Measurements from ENCODE around the gene SPOCK2. TPM values are rescaled to one million over a fixed set of nuclear protein-coding genes. Genes with fewer than 3 reads are reported as not detected.
A peak's percentile ranks its signal among the peaks of the same experiment; 100 is the strongest.

Gene SPOCK2
- total RNA-seq, 4 donors from 2014 or later: 2.6 to 8.1 (median 5.0) TPM

DNA sequence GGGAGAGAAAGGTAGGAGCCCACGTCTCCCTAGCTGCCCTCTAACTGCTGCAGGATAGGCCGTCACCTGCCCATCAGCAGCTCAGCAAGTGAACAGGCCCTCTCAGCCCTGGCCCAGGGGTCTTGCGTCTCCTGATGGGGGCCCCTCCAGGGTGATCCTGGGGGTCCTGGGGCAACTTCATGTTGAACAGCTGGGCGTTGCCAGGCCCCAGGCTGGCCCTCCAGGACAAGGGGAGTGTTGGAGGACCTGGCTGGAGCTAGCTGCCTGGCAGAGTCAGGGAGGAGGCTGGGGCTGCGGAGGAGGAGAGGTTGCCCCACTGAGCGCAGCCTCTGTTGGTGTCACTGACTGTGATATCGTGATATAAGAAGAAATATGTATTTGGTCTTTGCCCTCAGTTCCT, 34.7 kb downstream of the SPOCK2 start:
- H3K4me1 ChIP-seq: peaks cover 0 to 16% (median 11%) of the 10 kb centered on the region in 3 donors
- 93 to 94% methylated on average over 5 of the region's 7 CpGs for WGBS, 2 donors
- no peak overlapping the region for H3K27ac ChIP-seq
- no peak for DNase-seq
- H3K36me3 ChIP-seq: no peaks in the 10 kb centered on the region
- H3K9me3 ChIP-seq: no peaks in the 10 kb centered on the region
- TF ChIP-seq POLR2A (IDR thresholded peaks at IDR 0.05): no peak
- TF ChIP-seq, protein P1, sequence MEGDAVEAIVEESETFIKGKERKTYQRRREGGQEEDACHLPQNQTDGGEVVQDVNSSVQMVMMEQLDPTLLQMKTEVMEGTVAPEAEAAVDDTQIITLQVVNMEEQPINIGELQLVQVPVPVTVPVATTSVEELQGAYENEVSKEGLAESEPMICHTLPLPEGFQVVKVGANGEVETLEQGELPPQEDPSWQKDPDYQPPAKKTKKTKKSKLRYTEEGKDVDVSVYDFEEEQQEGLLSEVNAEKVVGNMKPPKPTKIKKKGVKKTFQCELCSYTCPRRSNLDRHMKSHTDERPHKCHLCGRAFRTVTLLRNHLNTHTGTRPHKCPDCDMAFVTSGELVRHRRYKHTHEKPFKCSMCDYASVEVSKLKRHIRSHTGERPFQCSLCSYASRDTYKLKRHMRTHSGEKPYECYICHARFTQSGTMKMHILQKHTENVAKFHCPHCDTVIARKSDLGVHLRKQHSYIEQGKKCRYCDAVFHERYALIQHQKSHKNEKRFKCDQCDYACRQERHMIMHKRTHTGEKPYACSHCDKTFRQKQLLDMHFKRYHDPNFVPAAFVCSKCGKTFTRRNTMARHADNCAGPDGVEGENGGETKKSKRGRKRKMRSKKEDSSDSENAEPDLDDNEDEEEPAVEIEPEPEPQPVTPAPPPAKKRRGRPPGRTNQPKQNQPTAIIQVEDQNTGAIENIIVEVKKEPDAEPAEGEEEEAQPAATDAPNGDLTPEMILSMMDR (IDR thresholded peaks at IDR 0.05): no peak
- no peak overlapping the region for H3K4me3 ChIP-seq
- intact Hi-C loops (cut with DNase I): no loop called here
- H3K27me3 ChIP-seq: no peaks in the 10 kb centered on the region

DNA sequence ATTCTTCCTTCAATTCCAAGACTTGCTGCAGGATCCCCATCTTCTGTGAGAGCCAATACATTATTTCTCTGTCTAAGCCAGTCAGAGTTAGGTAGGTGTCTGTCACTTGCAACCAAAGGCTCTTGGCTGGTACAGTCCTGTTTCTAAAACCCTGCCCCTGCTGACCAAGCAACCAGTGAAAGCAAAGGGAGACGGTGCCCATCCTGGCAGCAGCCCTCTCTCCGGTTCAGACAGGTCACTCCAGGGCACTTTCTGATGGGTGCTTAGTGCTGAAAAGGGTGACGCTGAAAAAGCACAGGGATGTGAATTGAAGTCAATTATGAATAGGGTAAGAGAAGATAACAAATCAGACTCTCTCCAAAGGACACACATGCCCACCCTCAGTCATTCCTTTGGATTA, 37.5 kb downstream of the SPOCK2 start:
- no peaks in the 10 kb centered on the region for H3K36me3 ChIP-seq
- intact Hi-C loops (cut with DNase I): no loop called here
- H3K27me3 ChIP-seq: no peaks in the 10 kb centered on the region

DNA sequence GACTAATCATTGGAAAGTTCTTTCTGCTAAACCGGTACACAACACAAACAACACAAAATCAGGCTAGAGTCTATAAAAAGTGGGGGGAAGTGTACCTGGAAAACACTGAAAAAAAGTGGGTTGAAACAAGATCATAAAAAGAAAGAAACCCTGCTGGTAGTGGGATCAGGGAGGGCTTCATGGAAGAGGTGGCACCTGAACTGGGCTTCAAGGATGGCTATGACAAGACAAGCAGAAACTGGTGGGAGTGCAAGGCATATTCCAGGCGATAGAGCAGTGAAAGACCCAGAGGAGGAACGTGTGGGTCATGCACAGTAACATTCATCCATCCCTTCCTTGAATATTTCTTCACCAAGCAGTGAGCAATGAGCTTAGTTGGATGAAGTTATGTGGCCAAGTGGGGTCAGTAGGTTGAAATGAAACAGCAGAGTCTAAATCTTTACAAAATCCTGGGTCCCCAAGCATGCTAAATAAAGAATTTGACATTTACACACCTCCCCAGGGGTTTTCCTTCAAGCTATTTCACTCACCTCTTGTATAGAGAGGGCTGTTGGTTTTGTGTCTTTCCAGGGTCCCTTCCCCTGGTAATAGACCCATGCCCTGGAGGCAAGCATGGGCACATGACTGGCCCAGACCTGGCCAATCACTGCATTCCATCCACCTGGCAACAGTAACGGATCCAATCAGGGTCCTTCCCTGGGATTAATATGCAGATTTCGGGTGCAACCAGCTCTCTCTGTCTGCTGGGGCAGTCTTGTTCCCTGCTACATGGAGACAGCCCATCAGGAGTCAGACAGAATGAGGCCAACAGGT, 38.2 kb downstream of the SPOCK2 start:
- TF ChIP-seq, protein P1 (IDR thresholded peaks at IDR 0.05): no peak
- TF ChIP-seq POLR2A (IDR thresholded peaks at IDR 0.05): no peak

More for the DNA sequence above, 37.5 kb downstream of the SPOCK2 start:
- H3K4me1 ChIP-seq: peaks cover 0 to 6% (median 0%) of the 10 kb centered on the region in 3 donors
- H3K9me3 ChIP-seq: no peaks in the 10 kb centered on the region
- no peak for DNase-seq
- no peak overlapping the region for H3K4me3 ChIP-seq
- no peak overlapping the region for H3K27ac ChIP-seq
- TF ChIP-seq, protein P1 (IDR thresholded peaks at IDR 0.05): no peak
- no peak for TF ChIP-seq POLR2A (IDR thresholded peaks at IDR 0.05)
- WGBS, 2 donors: 52 to 57% methylated on average over 3 of the region's 3 CpGs

DNA sequence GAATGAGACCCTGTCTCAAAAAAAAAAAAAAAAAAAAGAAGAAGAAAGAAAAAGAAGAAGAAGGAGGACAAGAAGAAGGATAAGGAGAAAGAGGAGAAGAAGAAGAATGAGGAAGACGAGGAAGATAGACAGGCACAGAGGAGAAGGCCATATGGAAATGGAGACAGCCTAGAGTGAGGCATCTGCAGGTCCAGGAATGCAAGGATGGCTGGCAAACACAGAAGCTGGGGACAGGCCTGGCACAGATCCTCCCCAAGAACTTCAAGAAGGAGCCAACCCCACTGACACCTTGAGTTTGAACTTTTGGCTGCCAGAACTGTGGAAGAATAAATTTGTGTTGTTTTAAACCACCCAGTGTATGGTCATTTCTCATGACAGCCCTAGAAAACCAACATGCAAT, 38.9 kb downstream of the SPOCK2 start:
- peaks cover 4 to 20% (median 5%) of the 10 kb centered on the region in 3 donors for H3K4me1 ChIP-seq
- TF ChIP-seq, protein P1 (IDR thresholded peaks at IDR 0.05): no peak
- TF ChIP-seq POLR2A (IDR thresholded peaks at IDR 0.05): no peak
- no peaks in the 10 kb centered on the region for H3K36me3 ChIP-seq
- no peaks in the 10 kb centered on the region for H3K9me3 ChIP-seq
- 75 to 89% methylated on average over 1 of the region's 1 CpG for WGBS, 2 donors
- no peak overlapping the region for H3K4me3 ChIP-seq
- H3K27ac ChIP-seq: no peak overlapping the region
- intact Hi-C loops (cut with DNase I): loop anchor here (5.0 kb wide), 3 partner anchors 92 to 173 kb away; no protein-coding TSS in a partner anchor
- no peaks in the 10 kb centered on the region for H3K27me3 ChIP-seq
- no peak for DNase-seq

More for the DNA sequence above, 38.2 kb downstream of the SPOCK2 start:
- H3K4me1 ChIP-seq: peaks cover 0 to 13% (median under 1%) of the 10 kb centered on the region in 3 donors
- H3K27ac ChIP-seq: no peak overlapping the region
- DNase-seq: no peak
- H3K4me3 ChIP-seq: no peak overlapping the region
- 73 to 82% methylated on average over 4 to 5 of the region's 5 CpGs for WGBS, 2 donors
- H3K36me3 ChIP-seq: no peaks in the 10 kb centered on the region
- no peaks in the 10 kb centered on the region for H3K9me3 ChIP-seq
- intact Hi-C loops (cut with DNase I): loop anchor here (5.0 kb wide), 3 partner anchors 93 to 172 kb away; no protein-coding TSS in a partner anchor
- H3K27me3 ChIP-seq: no peaks in the 10 kb centered on the region

DNA sequence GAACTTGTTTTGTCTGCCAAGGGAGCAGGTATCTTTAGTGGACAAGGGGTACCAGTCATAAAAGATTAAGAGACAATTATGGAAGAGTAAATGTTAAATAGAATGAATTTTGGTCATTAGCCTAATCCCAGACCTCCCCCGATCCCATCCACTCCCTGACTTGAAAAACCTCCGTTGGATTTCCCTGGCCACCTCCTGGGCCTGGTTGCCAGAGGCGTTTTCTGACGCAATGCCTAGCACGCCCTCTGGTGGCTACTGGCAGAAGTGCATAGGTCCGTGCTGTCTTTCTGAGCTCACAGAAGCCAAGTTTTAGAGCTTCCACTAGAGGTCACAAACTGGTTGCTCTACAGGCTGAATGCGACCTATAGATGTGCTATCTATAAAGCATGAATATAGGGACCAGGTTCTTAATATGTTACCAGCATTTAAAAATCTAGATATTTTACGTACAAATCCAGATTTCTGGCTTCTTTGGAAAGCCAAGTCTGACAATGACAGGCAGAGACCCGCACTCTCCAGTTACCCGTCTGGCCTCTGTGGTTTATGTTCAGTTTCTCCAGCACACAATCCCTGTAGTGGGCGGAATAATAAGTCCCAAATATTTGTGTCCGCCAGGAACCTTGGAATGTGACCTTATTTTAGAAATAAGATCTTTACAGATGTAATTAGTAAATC, 39.8 kb downstream of the SPOCK2 start:
- intact Hi-C loops (cut with DNase I): loop anchor here (5.0 kb wide), 3 partner anchors 91 to 174 kb away; no protein-coding TSS in a partner anchor
- TF ChIP-seq, protein P1 (IDR thresholded peaks at IDR 0.05): peak; percentile 96 to 100 (median 100)
- TF ChIP-seq POLR2A (IDR thresholded peaks at IDR 0.05): no peak
- Histone ChIP-seq H3K9me3 (no peaks in the 10 kb centered on the region), H3K4me3 (no peak overlapping the region), H3K36me3 (no peaks in the 10 kb centered on the region), H3K27ac (no peak overlapping the region), H3K4me1 (peaks cover 7 to 27% (median 10%) of the 10 kb centered on the region in 3 donors), H3K27me3 (no peaks in the 10 kb centered on the region)
- peak; percentile 13 for DNase-seq
- WGBS, 2 donors: 23 to 25% methylated on average over 12 of the region's 12 CpGs
